ENCODE results near the gene B3GNT3. TPM values are rescaled to one million over a fixed set of nuclear protein-coding genes. Genes with fewer than 3 reads are reported as not detected.
"Not testable (repeated sequence)": the region's sequence is repeated elsewhere in the genome, so short reads cannot be mapped to it uniquely, and the experiment has no call there.

The B3GNT3 gene
- total RNA-seq, 2 experiments from 2014 or later = 0.35 to 0.81 TPM

GRCh38 chr19:17775991-17776803 is 18.7 kb upstream of the B3GNT3 start:
- Mint-ChIP-seq H3K4me1 (peaks cover 19% of the 10 kb centered on the region), H3K27me3 (no peaks in the 10 kb centered on the region), H3K9me3 (no peaks in the 10 kb centered on the region), H3K36me3 (ENCODE audit: low read depth) (peaks cover 37% of the 10 kb centered on the region), H3K27ac (no peak overlapping the region), H3K4me3 (no peak overlapping the region)
- ChIA-PET POLR2A (no interaction called here), CTCF (interaction anchor here (1.0 to 1.7 kb wide), 4 partner anchors 10 to 156 kb away, joined by 3 to 7 read pairs (median 3); no protein-coding TSS in a partner anchor)
- no peak for DNase-seq

GRCh38 chr19:17777840-17778239 is 17.1 kb upstream of the B3GNT3 start:
- peaks cover 19% of the 10 kb centered on the region for H3K4me1 Mint-ChIP-seq
- peaks cover 38% of the 10 kb centered on the region for H3K36me3 Mint-ChIP-seq (ENCODE audit: low read depth)
- H3K4me3 Mint-ChIP-seq, H3K9me3 Mint-ChIP-seq, DNase-seq, POLR2A ChIA-PET, H3K27me3 Mint-ChIP-seq: not testable (repeated sequence)
- H3K27ac Mint-ChIP-seq = peak overlapping the region; percentile 60
- CTCF ChIA-PET = interaction anchor here (0.6 to 1.2 kb wide), 3 partner anchors 71 to 1078 kb away, joined by 3 to 5 read pairs (median 5); no protein-coding TSS in a partner anchor

GRCh38 chr19:17778251-17778967 is 16.5 kb upstream of the B3GNT3 start:
- Mint-ChIP-seq H3K9me3 (no peaks in the 10 kb centered on the region), H3K27ac (peak overlapping the region; percentile 60), H3K27me3 (no peaks in the 10 kb centered on the region), H3K4me1 (peaks cover 19% of the 10 kb centered on the region), H3K4me3 (no peak overlapping the region), H3K36me3 (ENCODE audit: low read depth) (peaks cover 36% of the 10 kb centered on the region)
- ChIA-PET CTCF (no interaction called here), POLR2A (no interaction called here)
- DNase-seq = peak; percentile 44

GRCh38 chr19:17778968-17779929 is 15.7 kb upstream of the B3GNT3 start:
- CTCF ChIA-PET = no interaction called here
- DNase-seq = no peak
- Mint-ChIP-seq H3K4me1 (peaks cover 23% of the 10 kb centered on the region), H3K36me3 (ENCODE audit: low read depth) (peaks cover 34% of the 10 kb centered on the region), H3K4me3 (no peak overlapping the region), H3K27me3 (no peaks in the 10 kb centered on the region), H3K9me3 (no peaks in the 10 kb centered on the region), H3K27ac (peak overlapping the region; percentile 7)
- POLR2A ChIA-PET = no interaction called here

GRCh38 chr19:17780781-17781180 is 14.2 kb upstream of the B3GNT3 start:
- CTCF ChIA-PET = interaction anchor here (0.6 to 1.0 kb wide), 2 partner anchors 20 to 39 kb away, joined by 4 to 5 read pairs; no protein-coding TSS in a partner anchor
- DNase-seq = no peak
- no peak overlapping the region for H3K27ac Mint-ChIP-seq
- H3K4me3 Mint-ChIP-seq = no peak overlapping the region
- H3K9me3 Mint-ChIP-seq = no peaks in the 10 kb centered on the region
- H3K36me3 Mint-ChIP-seq (ENCODE audit: low read depth) = peaks cover 27% of the 10 kb centered on the region
- H3K27me3 Mint-ChIP-seq = no peaks in the 10 kb centered on the region
- H3K4me1 Mint-ChIP-seq = peaks cover 24% of the 10 kb centered on the region
- POLR2A ChIA-PET = no interaction called here

GRCh38 chr19:17783721-17784120 is 11.2 kb upstream of the B3GNT3 start:
- H3K27me3 Mint-ChIP-seq, DNase-seq, H3K9me3 Mint-ChIP-seq, H3K4me3 Mint-ChIP-seq, POLR2A ChIA-PET, H3K27ac Mint-ChIP-seq: not testable (repeated sequence)
- Mint-ChIP-seq H3K36me3 (ENCODE audit: low read depth) (peaks cover 36% of the 10 kb centered on the region), H3K4me1 (peaks cover 19% of the 10 kb centered on the region)
- CTCF ChIA-PET = interaction anchor here (1.2 to 1.3 kb wide), 3 partner anchors 18 to 149 kb away, joined by 3 to 4 read pairs (median 3); partner anchors contain the start of gene CCDC124

- ChIA-PET POLR2A (interaction anchor here (0.7 kb wide), 1 partner anchor 269 kb away, joined by 3 read pairs; no protein-coding TSS in a partner anchor), CTCF (interaction anchor here (1.2 to 1.3 kb wide), 4 partner anchors 11 to 148 kb away, joined by 3 to 7 read pairs (median 4); partner anchors contain the start of genes B3GNT3 and CCDC124)
- Mint-ChIP-seq H3K27ac (peak overlapping the region; percentile 34), H3K9me3 (no peaks in the 10 kb centered on the region), H3K27me3 (no peaks in the 10 kb centered on the region), H3K4me1 (peaks cover 19% of the 10 kb centered on the region), H3K4me3 (no peak overlapping the region), H3K36me3 (ENCODE audit: low read depth) (peaks cover 41% of the 10 kb centered on the region)
- DNase-seq = peak; percentile 84
Observed at GRCh38 chr19:17784201-17785008, 10.5 kb upstream of the B3GNT3 start.

DNA sequence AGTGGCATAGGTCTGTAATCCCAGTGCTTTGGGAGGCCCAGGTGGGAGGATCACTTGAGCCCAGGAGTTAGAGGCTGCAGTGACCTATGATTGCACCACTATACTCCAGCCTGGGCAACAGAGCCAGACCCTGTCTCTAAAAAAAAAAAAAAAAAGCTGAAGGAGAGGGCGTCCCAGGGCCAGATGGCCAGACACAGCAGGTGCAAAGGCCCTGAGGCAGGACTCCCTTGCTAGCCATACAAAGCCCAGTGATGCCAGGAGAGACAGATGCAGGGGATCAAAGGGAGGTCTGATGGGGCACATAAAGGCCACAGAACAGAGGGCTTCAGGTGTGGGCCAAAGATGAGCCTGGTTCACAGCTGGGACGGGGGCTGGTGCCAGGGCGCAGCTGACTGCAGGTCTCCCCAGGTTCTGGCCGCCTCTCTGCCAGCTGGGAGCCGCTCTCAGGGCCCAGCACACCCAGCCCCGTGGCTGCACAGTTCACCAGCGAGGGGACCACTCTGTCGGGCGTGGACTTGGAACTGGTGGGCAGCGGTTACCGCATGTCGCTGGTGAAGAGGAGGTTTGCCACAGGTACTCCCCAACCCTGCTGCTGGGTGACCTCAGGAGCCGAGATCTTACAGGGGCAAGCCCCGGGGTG is 7.5 kb upstream of the B3GNT3 start:
- Mint-ChIP-seq H3K36me3 (ENCODE audit: low read depth) (peaks cover 36% of the 10 kb centered on the region), H3K4me3 (no peak overlapping the region), H3K9me3 (no peaks in the 10 kb centered on the region), H3K27me3 (no peaks in the 10 kb centered on the region), H3K27ac (no peak overlapping the region), H3K4me1 (peaks cover 42% of the 10 kb centered on the region)
- ChIA-PET POLR2A (no interaction called here), CTCF (interaction anchor here (0.6 to 1.9 kb wide), 3 partner anchors 13 to 72 kb away, joined by 3 to 6 read pairs (median 4); no protein-coding TSS in a partner anchor)
- no peak for DNase-seq

- Mint-ChIP-seq H3K27me3 (no peaks in the 10 kb centered on the region), H3K9me3 (no peaks in the 10 kb centered on the region), H3K36me3 (ENCODE audit: low read depth) (peaks cover 30% of the 10 kb centered on the region), H3K4me1 (peaks cover 49% of the 10 kb centered on the region), H3K4me3 (no peak overlapping the region), H3K27ac (no peak overlapping the region)
- DNase-seq = no peak
- ChIA-PET POLR2A (no interaction called here), CTCF (interaction anchor here (0.9 kb wide), 1 partner anchor 213 kb away, joined by 3 read pairs; no protein-coding TSS in a partner anchor)
Observed at GRCh38 chr19:17788632-17789031, 6.3 kb upstream of the B3GNT3 start.

- CTCF ChIA-PET = interaction anchor here (0.9 to 1.9 kb wide), 3 partner anchors 10 to 30 kb away, joined by 3 to 7 read pairs (median 4); no protein-coding TSS in a partner anchor
- no peak overlapping the region for H3K4me3 Mint-ChIP-seq
Observed at GRCh38 chr19:17790059-17790780, 4.7 kb upstream of the B3GNT3 start.

GRCh38 chr19:17794412-17794730 is 567 bp upstream of the B3GNT3 start:
- Mint-ChIP-seq H3K36me3 (ENCODE audit: low read depth) (peaks cover 4% of the 10 kb centered on the region), H3K27ac (peak overlapping the region; percentile 73), H3K9me3 (no peaks in the 10 kb centered on the region), H3K27me3 (peaks cover 10% of the 10 kb centered on the region), H3K4me1 (peaks cover 72% of the 10 kb centered on the region), H3K4me3 (no peak overlapping the region)
- no peak for DNase-seq
- ChIA-PET POLR2A (no interaction called here), CTCF (interaction anchor here (0.6 to 2.1 kb wide), 3 partner anchors 9 to 11 kb away, joined by 3 to 7 read pairs (median 4); no protein-coding TSS in a partner anchor)

More at GRCh38 chr19:17790059-17790780, 4.7 kb upstream of the B3GNT3 start:
- POLR2A ChIA-PET = no interaction called here
- peaks cover 23% of the 10 kb centered on the region for H3K36me3 Mint-ChIP-seq (ENCODE audit: low read depth)
- peaks cover 8% of the 10 kb centered on the region for H3K27me3 Mint-ChIP-seq
- DNase-seq = no peak
- H3K4me1 Mint-ChIP-seq = peaks cover 55% of the 10 kb centered on the region
- peak overlapping the region; percentile 76 for H3K27ac Mint-ChIP-seq
- no peaks in the 10 kb centered on the region for H3K9me3 Mint-ChIP-seq

All from activated CD4-positive, alpha-beta T cell treated with anti-CD3 and anti-CD28 coated beads, Interleukin-2, amount 10 ng/mL, durations not matched to agents 7 days and 5 days (primary cell).